NCI-H510A treated with DMSO at 0.1 percent for 48 hours (cell line): Measurements from ENCODE around the gene DNAAF3.
"Not testable (repeated sequence)": the region's sequence is repeated elsewhere in the genome, so short reads cannot be mapped to it uniquely, and the experiment has no call there.

Source experiments
- DNase-seq: peaks from one replicate; lab custom pipeline; 2025; lab: John Stamatoyannopoulos, UW

Gene DNAAF3

DNA sequence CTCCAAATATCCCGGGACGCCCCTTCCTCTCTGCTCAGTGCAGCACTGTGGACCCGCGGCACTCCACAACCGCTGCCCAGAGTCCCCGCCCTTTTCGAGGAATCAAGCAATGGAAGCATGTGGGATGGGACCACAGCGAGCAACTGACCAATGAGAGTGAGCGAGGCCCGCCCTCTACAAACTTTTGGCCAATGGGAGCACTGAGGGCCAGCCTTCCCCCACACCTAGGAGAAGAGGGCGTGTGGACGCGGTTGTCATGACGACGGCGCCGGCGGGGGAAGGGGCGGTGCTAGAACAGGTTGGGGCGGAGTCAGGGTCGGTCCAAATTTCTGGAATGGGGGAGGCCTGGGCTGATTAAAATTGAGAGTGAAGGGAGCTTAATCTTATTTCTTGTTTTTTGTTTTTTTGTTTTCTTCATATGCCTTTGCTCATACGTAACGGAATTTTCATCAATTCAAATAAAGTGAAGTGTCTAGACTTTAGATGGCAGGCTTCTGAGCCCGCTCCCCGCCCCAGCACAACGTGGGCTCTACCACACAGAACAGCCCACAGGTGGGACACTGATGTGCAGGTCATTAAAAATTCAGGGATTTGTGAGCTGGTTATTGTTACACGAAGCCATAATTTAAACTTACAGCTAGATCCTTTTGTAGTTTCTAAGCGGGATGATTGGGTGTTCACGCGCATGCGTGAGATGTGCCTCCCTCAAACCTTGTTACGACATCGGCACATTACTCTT lies at the start of gene DNAAF3:
TSS of gene DNAAF3 (minus strand) at position 84 of the 739 bp plus-strand sequence. CDS start 200 bp downstream, outside the sequence.
- DNase-seq = peak; percentile 94

DNA sequence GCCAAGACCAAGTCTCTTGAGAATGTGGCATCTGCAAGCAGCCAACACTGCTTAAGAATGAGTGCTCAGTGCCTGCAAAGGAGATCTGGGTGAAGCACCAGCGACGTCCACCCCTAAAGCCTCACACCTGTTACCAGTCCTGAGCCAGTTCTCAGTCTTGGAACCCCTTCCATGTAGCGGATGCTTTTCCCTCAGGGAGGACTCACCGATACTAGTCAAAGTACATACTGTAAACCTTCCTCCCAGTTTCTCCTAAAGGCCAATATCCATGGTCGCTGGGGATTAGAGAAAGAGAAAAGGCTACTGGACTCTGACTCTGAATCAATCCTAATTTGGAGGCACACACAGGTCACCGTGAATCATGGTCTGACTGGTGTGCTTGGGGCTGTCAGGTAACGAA lies 47.1 kb upstream of the DNAAF3 start:
- DNase-seq = no peak

DNA sequence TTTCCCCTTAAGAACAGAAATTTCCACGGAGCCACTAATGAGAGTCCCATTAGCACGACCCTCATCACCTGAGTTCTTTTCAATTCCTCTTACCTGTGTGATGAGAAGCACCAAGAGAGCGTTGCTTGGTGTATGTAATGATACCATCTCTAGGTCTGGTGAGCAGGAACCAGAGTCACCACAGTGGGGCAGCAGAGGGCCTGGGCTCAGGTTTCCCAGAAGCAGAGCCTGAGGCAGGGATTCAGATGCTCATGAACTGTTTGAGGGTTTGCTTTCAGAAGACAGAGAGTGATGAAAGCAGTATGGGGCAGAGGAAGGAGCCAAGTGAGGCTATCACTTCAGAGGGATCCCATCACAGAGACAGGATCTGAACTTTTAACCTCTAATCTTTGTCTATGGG lies 46.0 kb upstream of the DNAAF3 start:
- DNase-seq = no peak

DNA sequence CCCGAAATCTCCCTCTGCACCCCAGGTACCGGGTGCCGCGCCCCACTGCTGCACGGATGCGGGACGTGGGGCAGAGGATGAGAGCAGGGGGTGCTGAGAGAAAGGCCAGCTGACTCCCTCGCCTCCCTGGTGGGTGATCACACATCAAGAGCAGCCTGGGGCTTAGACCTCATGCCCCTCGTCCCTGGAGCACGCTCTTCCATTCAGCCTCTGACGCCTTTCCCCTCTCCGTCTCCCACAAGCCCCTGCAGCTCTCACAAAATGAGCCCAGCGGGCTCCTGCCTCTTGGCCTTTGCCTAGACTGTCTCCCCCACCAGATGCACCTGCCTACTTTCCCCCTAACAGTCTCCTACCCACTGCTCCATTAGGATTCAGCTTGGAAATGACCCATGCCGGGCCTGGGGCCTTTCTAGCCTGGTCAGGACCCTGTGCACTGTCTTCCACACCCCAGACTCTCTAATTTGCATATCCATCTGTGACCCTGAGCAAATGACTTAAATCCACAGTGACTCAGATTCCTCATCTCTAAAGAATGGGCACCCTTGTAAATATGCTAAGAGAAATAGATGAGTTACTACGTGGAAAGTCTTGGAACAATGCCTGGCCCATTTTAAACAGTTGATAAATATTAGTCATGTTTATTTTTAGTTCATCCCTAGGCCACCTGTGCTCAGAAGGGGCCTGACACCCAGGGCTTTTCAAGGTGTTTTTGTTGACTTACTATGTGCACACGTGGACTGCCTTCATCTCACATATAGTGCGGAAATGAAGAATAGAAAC lies 43.5 kb upstream of the DNAAF3 start:
- DNase-seq = peak; percentile 62

DNA sequence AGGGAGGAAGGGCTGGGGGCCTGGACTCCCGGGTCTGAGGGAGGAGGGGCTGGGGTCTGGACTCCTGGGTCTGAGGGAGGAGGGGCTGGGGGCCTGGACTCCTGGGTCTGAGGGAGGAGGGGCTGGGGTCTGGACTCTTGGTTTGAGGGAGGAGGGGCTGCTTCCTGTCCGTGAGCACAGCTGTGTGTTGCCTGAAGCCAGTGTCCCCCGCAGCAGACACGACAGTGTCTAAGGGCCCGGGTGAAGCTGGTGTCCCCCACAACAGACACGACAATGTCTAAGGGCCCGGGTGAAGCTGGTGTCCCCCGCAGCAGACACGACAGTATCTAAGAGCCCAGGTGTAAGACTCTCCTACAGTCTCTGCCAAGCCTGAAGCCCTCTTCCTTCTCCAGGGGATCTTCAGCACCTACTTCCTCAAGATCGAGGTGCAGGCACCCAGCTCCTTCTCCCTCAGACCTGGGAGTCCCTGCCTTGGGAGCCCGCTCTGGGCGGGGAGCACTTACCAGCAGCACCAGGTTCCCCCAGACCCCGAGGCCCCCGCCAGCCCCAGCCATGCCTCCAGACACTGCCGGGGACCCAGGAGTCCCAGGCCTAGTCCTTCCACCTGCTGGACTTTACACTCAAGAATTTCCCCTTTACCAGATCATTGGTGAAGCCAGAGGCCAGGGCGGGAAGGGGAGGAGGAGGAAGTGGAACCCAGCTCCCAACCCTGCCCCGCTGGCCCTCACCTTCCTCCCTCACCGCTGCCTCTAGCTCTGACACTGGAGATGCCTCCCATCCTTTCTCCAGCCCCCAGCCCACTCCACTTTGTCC lies 42.7 kb upstream of the DNAAF3 start, which contains the start of gene PTPRH:
TSS of gene PTPRH (minus strand) at position 622 of the 813 bp plus-strand sequence. CDS start at position 554, 68 bp downstream.
- DNase-seq = no peak

DNA sequence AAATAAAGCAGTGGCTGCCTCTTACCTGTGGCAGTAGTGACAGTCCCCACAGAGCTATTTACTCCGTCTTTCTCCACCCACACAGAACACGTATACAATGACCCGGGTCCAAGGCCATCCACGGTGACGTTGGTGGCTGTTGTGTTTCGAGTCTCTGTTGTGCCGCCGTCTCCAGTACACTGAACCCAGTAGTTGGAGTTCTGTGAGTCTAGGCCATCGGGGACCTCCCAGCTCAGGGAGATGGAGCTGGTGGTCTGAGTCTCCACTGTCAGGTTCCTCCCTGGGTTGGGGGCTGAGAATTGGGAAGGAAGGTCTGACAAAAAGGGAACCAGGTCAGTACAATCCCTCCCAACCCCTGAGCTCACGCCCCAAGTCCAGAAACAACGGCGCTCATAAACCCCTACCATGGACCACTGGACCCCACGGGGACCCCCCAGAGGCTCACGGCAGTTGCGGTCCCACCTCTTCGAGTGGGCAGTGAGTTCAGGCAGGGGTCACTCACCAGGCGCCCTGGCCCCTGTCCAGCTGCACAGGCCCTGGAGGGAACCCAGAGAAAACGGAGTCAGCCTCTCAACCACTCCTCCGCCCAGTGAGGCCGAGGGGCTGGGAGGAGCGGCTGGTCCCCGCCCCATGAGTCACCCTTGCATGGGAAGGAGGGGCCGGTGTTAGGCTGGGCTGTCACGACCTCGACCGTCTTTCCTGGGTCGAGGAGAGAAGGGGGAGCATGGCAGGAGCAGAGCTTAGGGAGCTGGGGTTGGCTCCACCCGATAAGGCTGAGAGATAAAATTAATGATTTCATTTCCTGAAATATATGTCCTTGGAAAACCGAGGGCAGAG lies 40.5 kb upstream of the DNAAF3 start:
- DNase-seq = peak; percentile 81

DNA sequence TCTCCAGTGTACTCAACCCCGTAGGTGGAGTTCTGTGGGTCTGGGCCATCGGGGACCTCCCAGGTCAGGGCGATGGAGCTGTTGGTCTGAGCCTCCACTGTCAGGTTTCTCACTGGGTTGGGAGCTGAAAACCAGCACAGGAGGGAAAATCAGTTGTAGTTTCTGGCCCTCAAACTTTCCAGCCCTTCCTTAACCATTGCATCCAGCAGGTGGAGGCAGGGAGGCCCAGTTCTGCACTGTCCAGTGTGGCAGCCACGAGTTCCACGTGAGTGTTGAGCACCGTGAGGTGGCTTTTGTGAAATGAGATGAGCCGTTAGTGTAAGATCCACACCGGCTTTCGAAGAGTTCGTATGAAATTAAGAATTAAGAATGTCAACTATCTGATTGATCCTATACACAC lies 35.8 kb upstream of the DNAAF3 start:
- DNase-seq = not testable (repeated sequence)

DNA sequence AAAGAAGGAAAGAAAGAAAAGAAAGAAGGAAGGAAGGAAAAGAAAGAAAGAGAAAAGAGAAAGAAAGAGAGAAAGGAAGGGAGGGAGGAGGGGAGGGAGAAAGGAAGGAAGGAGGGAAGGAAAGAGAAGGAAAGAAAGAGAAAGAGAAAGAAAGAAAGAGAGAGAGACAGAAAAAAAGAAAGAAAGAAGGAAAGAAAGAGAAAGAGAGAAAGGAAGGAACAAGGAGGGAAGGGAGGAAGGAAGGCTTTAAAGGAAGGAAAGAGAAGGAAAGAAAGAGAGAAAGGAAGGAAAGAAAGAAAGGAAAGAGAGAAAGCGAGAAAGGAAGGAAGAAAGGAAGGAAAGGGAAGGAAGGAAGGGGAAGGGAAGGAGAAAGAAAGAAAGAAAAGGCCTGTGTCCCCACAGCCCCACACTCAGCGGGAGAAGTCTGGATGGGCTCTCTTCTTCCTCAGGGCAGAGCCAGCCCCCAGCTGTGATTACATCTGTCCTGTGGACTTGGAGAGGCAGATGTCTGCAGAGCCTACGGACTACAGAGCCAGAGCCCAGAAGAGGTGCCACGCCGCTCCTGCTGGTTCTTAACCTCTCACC lies 33.3 kb upstream of the DNAAF3 start:
- DNase-seq = no peak

DNA sequence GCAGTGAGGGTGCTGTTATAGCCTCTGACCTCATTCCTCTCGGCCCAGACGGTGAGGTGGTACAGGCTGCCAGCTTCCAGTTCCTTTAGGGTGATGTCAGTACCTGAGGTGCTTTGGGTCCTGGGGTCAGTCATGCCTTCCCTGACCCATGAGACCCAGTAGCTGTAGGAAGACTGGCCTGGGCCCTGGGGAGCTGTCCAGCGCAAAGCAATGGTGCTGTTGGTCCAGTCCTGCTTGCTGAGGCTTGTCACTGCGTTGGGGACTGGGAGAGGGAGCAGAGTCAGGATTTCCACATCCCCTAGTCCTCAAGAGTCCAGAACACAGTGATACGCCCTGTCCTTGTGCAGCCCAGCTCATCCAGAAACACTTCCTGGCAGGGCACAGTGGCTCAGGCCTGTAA lies 32.2 kb upstream of the DNAAF3 start:
- DNase-seq = no peak

DNA sequence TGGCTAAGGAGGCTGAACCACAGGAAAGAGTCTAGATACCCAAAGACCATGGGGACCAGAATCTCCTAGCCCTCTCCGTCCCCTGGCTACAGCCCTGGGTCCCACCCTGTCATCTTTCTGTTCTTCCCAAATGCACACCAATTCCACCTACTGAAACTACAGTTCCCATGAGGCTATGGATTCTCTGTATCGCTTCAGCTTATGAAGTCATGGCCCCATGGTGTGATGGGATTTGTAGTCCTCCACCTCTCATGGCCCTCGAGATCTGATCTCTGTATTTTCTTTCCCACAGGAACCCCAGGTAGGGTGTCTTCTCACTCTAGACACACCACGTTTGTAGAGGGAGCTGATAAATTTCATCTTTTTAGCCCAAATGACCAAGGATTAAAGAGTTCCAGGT lies 31.1 kb upstream of the DNAAF3 start:
- no peak for DNase-seq

DNA sequence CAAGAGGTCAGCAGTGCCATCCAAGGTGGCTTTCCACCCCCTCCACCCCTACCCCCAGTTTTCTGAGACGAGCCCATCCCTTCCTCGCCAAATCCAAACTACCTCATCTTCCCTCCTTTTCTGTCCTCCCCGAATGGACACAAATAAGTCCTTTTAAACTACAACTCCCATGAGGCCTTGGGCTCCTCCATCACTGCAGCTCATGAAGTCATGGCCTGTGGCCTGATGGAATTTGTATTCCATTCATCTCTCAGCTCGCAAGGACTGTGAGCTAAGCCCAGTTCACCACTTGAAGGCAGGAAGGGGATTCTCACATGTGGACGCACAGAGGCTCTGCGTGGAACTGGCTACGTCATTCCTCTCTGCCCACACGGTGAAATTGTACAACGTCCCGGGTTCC lies 30.4 kb upstream of the DNAAF3 start:
- DNase-seq = no peak

DNA sequence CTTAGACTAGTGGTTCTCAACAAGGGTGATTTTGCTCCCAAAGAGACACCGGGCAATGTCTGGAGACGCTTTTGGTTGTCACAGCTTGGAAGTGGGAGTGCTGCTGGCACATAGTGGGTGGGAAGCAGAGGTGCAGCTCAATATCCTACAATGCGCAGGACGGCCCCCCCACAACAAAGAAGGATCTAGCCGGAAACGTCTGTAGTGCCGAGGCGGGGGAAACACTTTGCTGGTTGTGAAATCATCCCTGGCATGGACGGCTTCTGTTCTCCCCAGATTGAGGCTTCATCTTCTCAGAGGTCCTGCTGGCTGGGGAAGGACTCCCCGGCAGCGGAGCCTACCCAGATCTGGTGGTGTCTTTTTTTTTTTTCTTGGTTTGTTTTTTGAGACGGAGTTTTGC lies 27.1 kb upstream of the DNAAF3 start:
- no peak for DNase-seq

DNA sequence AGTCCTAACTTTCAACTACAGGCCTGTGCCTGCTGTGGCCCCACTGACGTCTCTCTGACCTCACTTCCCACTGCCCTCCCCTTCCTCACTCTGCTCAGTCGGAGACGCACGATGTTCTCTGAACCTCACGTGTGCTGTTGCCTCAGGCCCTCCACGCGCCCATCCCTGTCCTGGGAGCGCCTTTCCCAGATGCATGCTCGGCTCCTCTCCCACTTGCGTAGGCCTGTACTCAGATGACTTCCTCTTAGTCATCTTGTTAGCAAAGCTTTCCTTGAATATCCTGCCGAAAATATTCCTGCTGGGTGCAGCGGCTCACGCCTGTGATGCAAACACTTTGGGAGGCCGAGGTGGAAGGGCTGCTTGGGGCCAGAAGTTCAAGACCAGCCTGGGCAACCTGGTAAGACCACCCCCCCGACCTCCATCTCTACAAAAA lies 23.0 kb upstream of the DNAAF3 start:
- DNase-seq = no peak

DNA sequence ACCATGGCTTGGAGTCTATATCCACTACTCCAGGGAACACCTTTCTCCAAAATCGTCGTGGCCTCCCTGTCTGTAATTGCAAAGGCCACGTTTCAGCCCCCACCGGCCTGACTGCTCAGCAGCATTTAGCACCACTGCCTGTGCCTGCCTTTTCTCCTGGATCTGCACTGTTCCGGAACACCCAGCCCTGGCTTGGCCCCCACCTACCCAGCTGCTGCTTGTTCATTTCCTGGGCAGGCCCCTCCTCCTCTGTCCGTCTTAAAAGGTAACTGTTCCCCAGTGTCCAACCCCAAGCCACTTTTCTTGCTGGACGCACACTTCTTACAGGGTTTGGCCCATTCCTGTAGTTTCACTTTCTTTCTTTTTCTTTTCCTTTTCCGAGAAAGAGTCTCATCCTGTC lies 22.2 kb upstream of the DNAAF3 start:
- no peak for DNase-seq

DNA sequence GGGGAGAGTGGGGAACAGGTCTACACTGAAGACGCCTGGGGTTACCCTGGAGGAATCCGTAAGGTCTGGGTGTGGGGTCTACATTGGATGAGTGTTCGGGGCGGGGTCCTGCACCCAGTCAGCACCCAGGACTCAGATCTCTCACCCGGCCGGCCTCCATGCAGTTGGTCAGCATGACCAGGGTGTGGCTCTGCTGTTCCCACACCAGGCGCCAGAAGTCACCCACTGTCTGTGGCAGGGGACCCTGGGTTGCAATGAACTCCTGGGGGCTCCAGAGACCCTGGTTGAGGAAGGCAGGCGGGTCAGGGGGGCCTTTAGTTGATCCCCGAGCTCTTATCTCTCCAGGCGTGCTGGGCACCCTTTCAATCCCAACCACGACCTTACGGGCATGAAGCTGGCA lies 19.7 kb upstream of the DNAAF3 start:
- no peak for DNase-seq

DNA sequence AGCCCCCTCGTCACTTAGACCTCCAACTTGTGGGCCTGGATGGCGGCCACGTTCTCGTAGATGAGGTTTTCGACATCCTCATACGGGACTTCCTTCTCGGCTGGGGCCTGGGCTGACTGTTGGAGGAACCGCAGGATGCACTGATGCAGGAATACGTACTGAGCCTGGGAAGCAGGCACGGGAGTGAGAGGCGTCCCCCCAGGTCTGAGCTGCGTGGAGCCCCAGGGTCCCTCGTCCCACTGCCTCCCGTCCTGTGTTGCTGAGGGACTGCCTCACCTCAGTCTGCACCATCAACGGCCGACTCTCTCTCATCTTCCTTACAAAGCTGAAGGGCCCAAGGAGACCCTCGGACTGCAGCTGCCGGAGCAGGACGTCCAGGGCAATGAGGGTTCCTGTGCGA lies 15.3 kb upstream of the DNAAF3 start:
- no peak for DNase-seq

DNA sequence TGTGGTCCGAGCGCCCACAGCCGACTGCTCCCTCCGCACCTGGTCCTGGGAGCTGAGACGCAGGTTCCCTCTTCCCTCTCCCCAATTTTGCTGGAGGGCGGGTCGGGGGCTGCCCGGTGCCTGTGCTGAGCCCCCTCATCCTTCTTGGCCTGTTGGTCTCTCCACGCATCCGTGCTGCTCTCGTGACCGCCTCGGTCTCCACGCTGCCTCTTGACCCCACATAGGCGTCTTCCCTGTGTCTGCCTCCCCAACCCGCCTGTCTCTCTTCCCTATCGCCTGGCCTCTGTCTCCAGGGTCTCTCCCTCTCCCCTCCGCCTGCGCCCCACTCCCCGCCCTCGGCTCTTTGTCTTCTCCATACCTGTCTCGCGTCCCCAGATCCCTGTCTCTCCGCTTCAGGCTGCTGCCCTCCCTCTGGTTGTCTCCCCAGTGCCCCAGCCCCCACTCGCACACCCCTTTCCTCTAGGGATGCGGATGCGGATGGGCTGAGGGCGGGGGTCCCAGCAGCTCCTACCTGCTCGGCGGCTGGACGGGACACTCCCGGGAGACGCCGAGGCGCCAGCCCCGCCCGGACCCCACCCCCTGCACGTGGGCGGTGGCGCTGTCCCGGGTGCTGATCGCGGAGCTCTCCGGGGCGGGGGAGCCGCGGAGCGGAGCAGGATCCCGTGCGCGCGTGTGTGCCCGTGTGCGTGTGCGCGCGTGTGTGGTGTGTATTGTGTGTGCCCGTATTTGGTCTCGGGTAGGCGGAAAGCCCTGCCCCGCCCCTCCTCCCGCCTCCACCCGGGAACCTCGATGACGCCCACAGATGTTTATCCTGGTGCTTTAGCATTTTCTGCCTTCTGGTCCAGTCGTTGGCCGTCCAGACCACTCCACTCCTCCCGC lies 13.4 kb upstream of the DNAAF3 start, which contains the start of gene SYT5:
TSS of gene SYT5 (minus strand) at position 684 of the 879 bp plus-strand sequence. CDS start 1,248 bp downstream, outside the sequence.
- DNase-seq = peak; percentile 20

DNA sequence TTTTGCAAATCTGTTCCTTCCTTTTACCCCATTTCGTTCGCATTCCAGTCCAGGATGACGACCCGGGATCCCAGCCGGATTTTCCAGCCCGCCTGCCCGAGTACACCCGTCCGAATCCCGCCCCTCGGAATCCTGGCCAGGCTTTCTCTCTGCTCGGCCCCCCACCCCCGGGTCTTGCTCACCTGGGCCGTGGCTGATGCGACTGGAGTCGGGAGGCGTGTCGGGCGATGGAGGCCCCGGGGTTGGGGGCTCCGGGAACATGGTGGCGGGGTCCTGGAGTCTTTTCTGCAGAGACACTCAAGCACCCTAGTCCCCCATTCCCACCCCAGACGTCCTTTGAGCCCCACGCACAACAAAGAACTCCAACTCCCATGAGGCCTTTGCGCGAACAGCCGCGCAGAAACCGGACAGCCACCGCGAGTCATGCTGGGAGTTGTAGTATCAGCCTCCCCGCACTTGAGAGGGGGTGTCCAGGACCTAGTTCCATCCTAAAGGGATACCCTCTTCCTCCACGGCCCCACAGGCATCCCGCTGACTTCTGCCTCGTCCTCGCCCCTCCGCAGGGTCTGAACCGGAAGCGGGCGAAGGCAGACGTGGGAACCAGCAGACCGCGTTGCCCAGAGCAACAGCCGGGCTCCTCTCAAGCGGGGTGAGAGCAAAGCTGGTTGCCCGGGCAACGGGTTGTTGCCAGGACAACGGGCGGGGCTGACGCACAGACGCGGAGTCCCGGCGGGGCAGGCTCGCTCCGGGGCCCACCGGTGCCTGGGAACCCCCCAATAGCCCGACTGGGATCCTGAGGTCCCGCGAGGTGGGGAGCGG lies 12.6 kb upstream of the DNAAF3 start:
- peak; percentile 70 for DNase-seq

DNA sequence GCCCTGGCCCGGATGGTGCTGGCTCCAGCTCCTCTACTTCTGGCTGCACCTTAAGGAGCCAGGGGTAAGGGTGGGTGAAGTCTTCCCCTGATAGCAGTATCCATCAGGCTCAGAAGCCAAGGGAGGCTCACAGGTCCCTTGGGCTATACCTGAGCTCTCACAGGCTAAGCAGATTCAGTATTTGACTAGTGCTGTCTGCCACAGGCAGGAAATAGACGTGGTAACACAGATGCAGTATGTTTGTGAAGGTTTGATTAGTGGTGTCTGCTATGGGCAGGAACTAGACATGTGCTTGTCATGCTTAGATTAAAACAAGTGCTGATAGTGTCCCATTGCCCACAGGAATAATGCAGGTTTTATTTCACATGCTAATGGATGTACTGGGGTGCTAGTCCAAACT lies 9.7 kb upstream of the DNAAF3 start:
- no peak for DNase-seq
